Liver (tissue), 9 donors: ENCODE measurements around the gene CDC42BPB. TPM values are rescaled to one million over a fixed set of nuclear protein-coding genes. Genes with fewer than 3 reads are reported as not detected.

Experiments
- DNase-seq: peaks from one replicate; pipeline ENCODE4 v3.0.0-alpha.2; 2017; ENCODE audit warnings: low spot score
- H3K27ac ChIP-seq, 2 donors: one replicate each; pipeline ENCODE4 v1.7.0; 2013; ENCODE audit warnings: inconsistent platforms in 2 of 2, low read length in 2 of 2, control low read depth in 1 of 2, low read depth in 1 of 2, mild to moderate bottlenecking in 1 of 2
- H3K27me3 ChIP-seq, 4 donors: one replicate each; pipeline versions ENCODE4 v1.6.1 to v1.7.0; 2013; ENCODE audit warnings: low read length in 3 of 4, inconsistent platforms in 1 of 4, mild to moderate bottlenecking in 1 of 4, moderate library complexity in 1 of 4; ENCODE audit not compliant: control insufficient read depth in 4 of 4, insufficient read depth in 4 of 4
- H3K36me3 ChIP-seq, 4 donors: one replicate each; pipeline versions ENCODE4 v1.6.1 to v1.7.0; 2013; ENCODE audit warnings: low read length in 3 of 4, mild to moderate bottlenecking in 3 of 4, low read depth in 1 of 4, moderate library complexity in 1 of 4; ENCODE audit not compliant: control insufficient read depth in 4 of 4, insufficient read depth in 3 of 4
- H3K4me1 ChIP-seq, 4 donors: one replicate each; pipeline versions ENCODE4 v1.6.1 to v1.7.0; 2013; ENCODE audit warnings: low read length in 3 of 4, mild to moderate bottlenecking in 3 of 4, moderate library complexity in 1 of 4; ENCODE audit not compliant: control insufficient read depth in 4 of 4, insufficient read depth in 4 of 4
- H3K4me3 ChIP-seq, 3 donors: one replicate each; pipeline versions ENCODE4 v1.6.1 to v1.7.0; 2013; ENCODE audit warnings: low read length in 3 of 3, control low read depth in 1 of 3, low read depth in 1 of 3, mild to moderate bottlenecking in 1 of 3
- H3K9ac ChIP-seq, 2 donors: one replicate each; pipeline ENCODE4 v1.7.0; 2013; ENCODE audit warnings: low read length in 2 of 2, mild to moderate bottlenecking in 2 of 2, moderate library complexity in 2 of 2, control low read depth in 1 of 2, low read depth in 1 of 2
- H3K9me3 ChIP-seq, 4 donors: one replicate each; pipeline versions ENCODE4 v1.6.1 to v1.7.0; 2013; ENCODE audit warnings: low read length in 3 of 4; ENCODE audit not compliant: control insufficient read depth in 4 of 4
- FOXA1 ChIP-seq: IDR thresholded peaks from 2 replicates; pipeline ENCODE4 v1.6.1; 2016; ENCODE audit warnings: antibody characterized with exemption
- FOXA2 ChIP-seq: IDR thresholded peaks from 2 replicates; pipeline ENCODE4 v1.6.1; 2016; ENCODE audit warnings: antibody characterized with exemption
- GABPA ChIP-seq, 2 donors: IDR thresholded peaks in 1 of 2; conservative IDR thresholded peaks in 1 of 2; 2 replicates each; pipeline ENCODE4 v1.6.1; 2016; ENCODE audit warnings: antibody characterized with exemption in 2 of 2, mild to moderate bottlenecking in 1 of 2, moderate library complexity in 1 of 2
- HNF4A ChIP-seq, 2 donors: conservative IDR thresholded peaks; 2 replicates each; pipeline ENCODE4 v1.6.1; 2016; ENCODE audit warnings: antibody characterized with exemption in 2 of 2, mild to moderate bottlenecking in 2 of 2
- JUND ChIP-seq, 2 donors: IDR thresholded peaks; 2 replicates each; pipeline ENCODE4 v1.6.1; 2016; ENCODE audit warnings: antibody characterized with exemption in 2 of 2
- NR2F2 ChIP-seq: IDR thresholded peaks from 2 replicates; pipeline ENCODE4 v1.6.1; 2016; ENCODE audit warnings: antibody characterized with exemption
- RXRA ChIP-seq, 2 donors: IDR thresholded peaks; 2 replicates each; pipeline ENCODE4 v1.6.1; 2017 to 2018; ENCODE audit warnings: antibody characterized with exemption in 2 of 2, mild to moderate bottlenecking in 1 of 2
- SP1 ChIP-seq: IDR thresholded peaks from 2 replicates; pipeline ENCODE4 v1.6.1; 2018; ENCODE audit warnings: antibody characterized with exemption, mild to moderate bottlenecking
- TAF1 ChIP-seq: conservative IDR thresholded peaks from 2 replicates; pipeline ENCODE4 v1.6.1; 2016; ENCODE audit warnings: antibody characterized with exemption, mild to moderate bottlenecking
- WGBS: extraction: QIAGEN DNeasy Blood & Tissue Kit; methylation state at CpG from one replicate; pipeline ENCODE4 v1.1.7; 2013; 5-methylcytosine and 5-hydroxymethylcytosine counted together
- polyA plus RNA-seq, 2 donors: library from polyadenylated mRNA; stranded (reverse) in 1 of 2; unstranded in 1 of 2; fragments of 200-250 nt in 1 of 2; fragments of >200 nt in 1 of 2; fragmentation: Nextera tagmentation in 1 of 2; extraction: Ambion mirVana in 1 of 2; gene quantifications; one replicate each; pipeline versions ENCODE4 v1.2.1 to v1.2.3, GENCODE V29; 2013 to 2015
- total RNA-seq, 2 donors: library from RNA; depleted of rRNA; stranded (reverse); fragments of >200 nt; gene quantifications; one replicate each; pipeline ENCODE4 v1.2.3, GENCODE V29; 2014
- TF ChIP-seq, protein P1 (sequence below): fragments of 150-350 bp; IDR thresholded peaks from 2 replicates; pipeline ENCODE4 v1.5.1; 2017; ENCODE audit warnings: improper control_type of control experiment, low read depth, low read length; ENCODE audit not compliant: missing input control
- TF ChIP-seq, protein P2 (sequence below): IDR thresholded peaks from 2 replicates; pipeline ENCODE4 v1.6.1; 2016; ENCODE audit warnings: antibody characterized with exemption, mild to moderate bottlenecking
- TF ChIP-seq, protein P3 (sequence below): IDR thresholded peaks from 2 replicates; pipeline ENCODE4 v1.6.1; 2016; ENCODE audit warnings: antibody characterized with exemption
- TF ChIP-seq, protein P4 (sequence below): IDR thresholded peaks from 2 replicates; pipeline ENCODE4 v1.6.1; 2016; ENCODE audit warnings: antibody characterized with exemption
- donor health status: healthy.
- donor health status: healthy.
- donor health status: healthy.
- donor health status: healthy.
- donor health status: healthy.

Gene CDC42BPB
- total and polyA plus RNA-seq, 4 donors, result 4.1 to 78.7 (median 29.7) TPM

DNA sequence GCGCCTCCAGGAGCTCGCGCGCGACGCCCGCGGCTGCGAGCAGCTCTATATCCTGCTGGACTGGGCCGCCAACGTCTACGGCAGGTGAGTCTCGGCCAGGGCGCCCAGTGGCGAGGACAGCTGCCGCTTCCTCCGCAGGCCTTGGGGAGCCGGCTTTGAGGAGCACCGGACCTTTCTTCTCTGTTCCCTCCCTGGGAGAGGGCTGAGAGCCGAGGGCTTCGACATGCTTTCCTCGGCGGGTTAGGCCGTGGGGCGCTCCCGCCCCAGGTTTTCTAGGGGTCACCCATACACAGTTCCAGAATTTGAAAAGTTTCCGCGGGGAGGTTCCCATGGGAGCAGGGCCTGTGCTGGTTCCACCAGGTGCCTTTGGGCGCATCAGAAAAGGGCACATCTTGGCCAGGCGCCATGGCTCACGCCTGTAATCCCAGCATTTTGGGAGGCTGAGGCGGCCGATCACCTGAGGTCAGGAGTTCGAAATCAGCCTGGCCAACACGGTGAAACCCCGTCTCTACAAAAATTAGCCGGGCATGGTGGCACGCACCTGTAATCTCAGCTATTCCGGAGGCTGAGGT lies 45.4 kb upstream of the CDC42BPB start:
- TF ChIP-seq, protein P1, sequence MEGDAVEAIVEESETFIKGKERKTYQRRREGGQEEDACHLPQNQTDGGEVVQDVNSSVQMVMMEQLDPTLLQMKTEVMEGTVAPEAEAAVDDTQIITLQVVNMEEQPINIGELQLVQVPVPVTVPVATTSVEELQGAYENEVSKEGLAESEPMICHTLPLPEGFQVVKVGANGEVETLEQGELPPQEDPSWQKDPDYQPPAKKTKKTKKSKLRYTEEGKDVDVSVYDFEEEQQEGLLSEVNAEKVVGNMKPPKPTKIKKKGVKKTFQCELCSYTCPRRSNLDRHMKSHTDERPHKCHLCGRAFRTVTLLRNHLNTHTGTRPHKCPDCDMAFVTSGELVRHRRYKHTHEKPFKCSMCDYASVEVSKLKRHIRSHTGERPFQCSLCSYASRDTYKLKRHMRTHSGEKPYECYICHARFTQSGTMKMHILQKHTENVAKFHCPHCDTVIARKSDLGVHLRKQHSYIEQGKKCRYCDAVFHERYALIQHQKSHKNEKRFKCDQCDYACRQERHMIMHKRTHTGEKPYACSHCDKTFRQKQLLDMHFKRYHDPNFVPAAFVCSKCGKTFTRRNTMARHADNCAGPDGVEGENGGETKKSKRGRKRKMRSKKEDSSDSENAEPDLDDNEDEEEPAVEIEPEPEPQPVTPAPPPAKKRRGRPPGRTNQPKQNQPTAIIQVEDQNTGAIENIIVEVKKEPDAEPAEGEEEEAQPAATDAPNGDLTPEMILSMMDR, result no peak
- TF ChIP-seq NR2F2 (no peak), GABPA (IDR thresholded peaks at IDR 0.05 in 1 of 2, conservative IDR thresholded peaks at IDR 0.05 in 1 of 2) (no peak), TAF1 (no peak), JUND (IDR thresholded peaks at IDR 0.05) (no peak), FOXA1 (no peak), HNF4A (conservative IDR thresholded peaks at IDR 0.05) (no peak), RXRA (IDR thresholded peaks at IDR 0.05) (no peak), FOXA2 (no peak), SP1 (no peak)
- TF ChIP-seq, protein P2, sequence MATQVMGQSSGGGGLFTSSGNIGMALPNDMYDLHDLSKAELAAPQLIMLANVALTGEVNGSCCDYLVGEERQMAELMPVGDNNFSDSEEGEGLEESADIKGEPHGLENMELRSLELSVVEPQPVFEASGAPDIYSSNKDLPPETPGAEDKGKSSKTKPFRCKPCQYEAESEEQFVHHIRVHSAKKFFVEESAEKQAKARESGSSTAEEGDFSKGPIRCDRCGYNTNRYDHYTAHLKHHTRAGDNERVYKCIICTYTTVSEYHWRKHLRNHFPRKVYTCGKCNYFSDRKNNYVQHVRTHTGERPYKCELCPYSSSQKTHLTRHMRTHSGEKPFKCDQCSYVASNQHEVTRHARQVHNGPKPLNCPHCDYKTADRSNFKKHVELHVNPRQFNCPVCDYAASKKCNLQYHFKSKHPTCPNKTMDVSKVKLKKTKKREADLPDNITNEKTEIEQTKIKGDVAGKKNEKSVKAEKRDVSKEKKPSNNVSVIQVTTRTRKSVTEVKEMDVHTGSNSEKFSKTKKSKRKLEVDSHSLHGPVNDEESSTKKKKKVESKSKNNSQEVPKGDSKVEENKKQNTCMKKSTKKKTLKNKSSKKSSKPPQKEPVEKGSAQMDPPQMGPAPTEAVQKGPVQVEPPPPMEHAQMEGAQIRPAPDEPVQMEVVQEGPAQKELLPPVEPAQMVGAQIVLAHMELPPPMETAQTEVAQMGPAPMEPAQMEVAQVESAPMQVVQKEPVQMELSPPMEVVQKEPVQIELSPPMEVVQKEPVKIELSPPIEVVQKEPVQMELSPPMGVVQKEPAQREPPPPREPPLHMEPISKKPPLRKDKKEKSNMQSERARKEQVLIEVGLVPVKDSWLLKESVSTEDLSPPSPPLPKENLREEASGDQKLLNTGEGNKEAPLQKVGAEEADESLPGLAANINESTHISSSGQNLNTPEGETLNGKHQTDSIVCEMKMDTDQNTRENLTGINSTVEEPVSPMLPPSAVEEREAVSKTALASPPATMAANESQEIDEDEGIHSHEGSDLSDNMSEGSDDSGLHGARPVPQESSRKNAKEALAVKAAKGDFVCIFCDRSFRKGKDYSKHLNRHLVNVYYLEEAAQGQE, result no peak
- TF ChIP-seq, protein P3, sequence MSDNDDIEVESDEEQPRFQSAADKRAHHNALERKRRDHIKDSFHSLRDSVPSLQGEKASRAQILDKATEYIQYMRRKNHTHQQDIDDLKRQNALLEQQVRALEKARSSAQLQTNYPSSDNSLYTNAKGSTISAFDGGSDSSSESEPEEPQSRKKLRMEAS, result no peak
- Histone ChIP-seq H3K36me3 (no peaks in the 10 kb centered on the region), H3K9ac (no peak overlapping the region), H3K4me3 (no peak overlapping the region), H3K4me1 (peaks cover 34 to 95% (median 82%) of the 10 kb centered on the region in 4 donors), H3K27me3 (no peaks in the 10 kb centered on the region), H3K9me3 (no peaks in the 10 kb centered on the region), H3K27ac (no peak overlapping the region)
- DNase-seq, result no peak
- 72% methylated on average over 39 of the region's 39 CpGs for WGBS

DNA sequence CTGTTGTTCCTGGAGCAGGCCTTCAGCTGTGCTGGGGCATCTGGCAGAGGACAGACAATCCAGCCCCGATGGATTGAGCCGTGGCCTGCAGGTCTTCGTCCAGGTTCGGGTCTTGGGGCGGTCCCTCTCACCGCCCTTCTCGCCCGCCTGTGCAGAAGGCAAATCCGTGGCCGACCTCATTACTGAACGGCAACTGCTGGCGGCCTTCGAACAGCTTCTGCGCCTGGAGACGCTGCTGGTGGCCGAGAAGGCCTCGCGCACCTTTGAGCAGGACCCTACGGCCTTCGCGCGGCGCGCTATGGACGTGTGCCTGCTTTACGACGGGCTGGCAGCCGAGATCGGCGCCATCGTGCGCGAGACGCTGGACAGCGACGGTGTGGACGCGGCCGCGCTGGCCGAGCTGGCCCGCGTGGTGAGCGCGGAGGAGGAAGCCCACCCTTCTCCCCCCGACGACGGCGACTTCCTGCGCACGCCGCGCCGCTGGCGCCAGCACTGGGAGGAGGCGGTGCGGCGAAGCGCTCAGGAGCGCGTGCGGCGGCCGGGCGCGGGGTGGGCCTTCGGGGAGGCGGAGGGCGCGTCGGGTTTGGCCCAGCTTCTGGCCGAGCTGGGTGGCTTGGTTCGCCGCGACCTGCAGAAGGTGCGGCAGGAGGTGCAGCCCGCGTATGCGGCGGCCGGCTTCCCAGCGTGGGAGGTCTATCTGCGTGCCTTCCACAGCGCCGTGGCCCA lies 44.8 kb upstream of the CDC42BPB start:
- no peak for TF ChIP-seq JUND (IDR thresholded peaks at IDR 0.05)
- no peak for TF ChIP-seq NR2F2
- no peak for TF ChIP-seq GABPA (IDR thresholded peaks at IDR 0.05 in 1 of 2, conservative IDR thresholded peaks at IDR 0.05 in 1 of 2)
- TF ChIP-seq, protein P4, sequence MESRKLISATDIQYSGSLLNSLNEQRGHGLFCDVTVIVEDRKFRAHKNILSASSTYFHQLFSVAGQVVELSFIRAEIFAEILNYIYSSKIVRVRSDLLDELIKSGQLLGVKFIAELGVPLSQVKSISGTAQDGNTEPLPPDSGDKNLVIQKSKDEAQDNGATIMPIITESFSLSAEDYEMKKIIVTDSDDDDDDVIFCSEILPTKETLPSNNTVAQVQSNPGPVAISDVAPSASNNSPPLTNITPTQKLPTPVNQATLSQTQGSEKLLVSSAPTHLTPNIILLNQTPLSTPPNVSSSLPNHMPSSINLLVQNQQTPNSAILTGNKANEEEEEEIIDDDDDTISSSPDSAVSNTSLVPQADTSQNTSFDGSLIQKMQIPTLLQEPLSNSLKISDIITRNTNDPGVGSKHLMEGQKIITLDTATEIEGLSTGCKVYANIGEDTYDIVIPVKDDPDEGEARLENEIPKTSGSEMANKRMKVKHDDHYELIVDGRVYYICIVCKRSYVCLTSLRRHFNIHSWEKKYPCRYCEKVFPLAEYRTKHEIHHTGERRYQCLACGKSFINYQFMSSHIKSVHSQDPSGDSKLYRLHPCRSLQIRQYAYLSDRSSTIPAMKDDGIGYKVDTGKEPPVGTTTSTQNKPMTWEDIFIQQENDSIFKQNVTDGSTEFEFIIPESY, result no peak
- no peak for TF ChIP-seq TAF1
- TF ChIP-seq, protein P3, result no peak
- WGBS, result 72% methylated on average over 85 of the region's 85 CpGs
- Histone ChIP-seq H3K27ac (peak overlapping the region in 1 of 2 donors; percentile 11), H3K9me3 (no peaks in the 10 kb centered on the region), H3K4me3 (peak overlapping the region in 1 of 3 donors; percentile 9), H3K36me3 (no peaks in the 10 kb centered on the region), H3K27me3 (no peaks in the 10 kb centered on the region), H3K4me1 (peaks cover 32 to 95% (median 81%) of the 10 kb centered on the region in 4 donors), H3K9ac (no peak overlapping the region)
- no peak for DNase-seq
